Measurements from ENCODE around the gene YJEFN3. TPM values are rescaled to one million over a fixed set of nuclear protein-coding genes. Genes with fewer than 3 reads are reported as not detected.

Gene YJEFN3
- total and polyA plus RNA-seq, 2 of the 8 experiments (the other 6 are each of a cell fraction or from before 2014, with no cell fraction given): 5.7 to 9.4 TPM

DNA sequence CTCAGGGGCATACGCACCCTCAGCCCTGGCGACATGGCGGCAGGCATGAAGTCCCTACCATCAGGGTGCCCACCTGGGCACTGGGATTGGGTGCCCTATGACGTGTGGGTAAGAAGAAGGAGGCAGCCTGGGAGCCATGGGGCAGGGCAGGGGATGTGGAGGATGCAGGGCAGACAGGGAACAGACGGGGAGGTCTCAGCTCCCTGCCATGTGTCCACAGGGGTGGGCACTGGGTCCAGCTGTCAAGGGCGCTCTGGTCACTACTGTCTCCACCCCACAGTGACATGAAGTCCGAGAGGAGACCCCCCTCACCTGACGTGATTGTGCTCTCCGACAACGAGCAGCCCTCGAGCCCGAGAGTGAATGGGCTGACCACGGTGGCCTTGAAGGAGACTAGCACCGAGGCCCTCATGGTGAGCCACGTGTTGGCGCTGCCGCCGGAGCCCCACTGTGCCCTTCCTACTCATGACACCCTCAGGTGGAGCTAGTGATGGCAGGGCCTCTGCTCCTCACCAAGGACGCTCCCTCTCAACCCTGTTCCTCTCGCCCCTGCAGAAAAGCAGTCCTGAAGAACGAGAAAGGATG lies 36.6 kb upstream of the YJEFN3 start:
- H3K4me1 ChIP-seq (replicated peaks in 1 of 4; ENCODE audit: control insufficient read depth in 3 of 4, insufficient read depth in 4 of 4, low read length in 3 of 4): peaks cover 11 to 22% (median 15%) of the 10 kb centered on the region in 4 experiments
- CTCF ChIA-PET (ENCODE audit: partially characterized antibody): interaction anchor here (0.6 to 9.8 kb wide), 18 partner anchors 11 to 971 kb away, joined by 3 to 146 read pairs (median 8); partner anchors contain the start of genes ELL and GATAD2A
- H2BK5ac ChIP-seq (ENCODE audit: low read depth, low read length): no peak overlapping the region; the same call in 1 of the 2 replicates
- no peak overlapping the region for H3K18ac ChIP-seq (ENCODE audit: extremely low read depth, low read length)
- DNase-seq (ENCODE audit: low read depth in 1 of 2, low spot score in 2 of 2) (no peak), FAIRE-seq (no peak)
- H2BK12ac ChIP-seq (ENCODE audit: low read depth, low read length): no peak overlapping the region
- H3K23ac ChIP-seq (ENCODE audit: insufficient read length): no peak overlapping the region
- no peak overlapping the region for H3K4ac ChIP-seq (replicated peaks; ENCODE audit: insufficient read length, low read depth, low read length)
- no peaks in the 10 kb centered on the region for H3K9me3 ChIP-seq (ENCODE audit: insufficient read depth in 2 of 2, low read depth in 1 of 2, low read length in 1 of 2)
- H3K4me2 ChIP-seq (ENCODE audit: insufficient read depth in 1 of 2, low read depth in 2 of 2, low read length in 2 of 2): no peak overlapping the region
- no peak overlapping the region for H2AK5ac ChIP-seq (ENCODE audit: low read depth, low read length)
- no peak overlapping the region; a peak in 1 of 7 replicates for H3K9ac ChIP-seq (replicated peaks in 1 of 4; ENCODE audit: extremely low read depth in 1 of 4, low read depth in 3 of 4, low read length in 3 of 4)
- H4K5ac ChIP-seq (ENCODE audit: insufficient read length, low read depth, low read length): no peak overlapping the region
- peaks cover 12% of the 10 kb centered on the region; the same call in 1 of the 2 replicates for H3K79me1 ChIP-seq (ENCODE audit: low read depth, low read length)
- no peak overlapping the region for H2BK20ac ChIP-seq (ENCODE audit: low read length)
- no peak overlapping the region; the same call in 1 of the 2 replicates for H4K8ac ChIP-seq (ENCODE audit: extremely low read depth, insufficient read depth, low read length)
- H2BK15ac ChIP-seq (ENCODE audit: low read length): no peak overlapping the region
- POLR2A ChIA-PET (ENCODE audit: partially characterized antibody): no interaction called here
- H3K56ac ChIP-seq (replicated peaks; ENCODE audit: insufficient read length, low read depth, low read length): no peak overlapping the region
- no peak overlapping the region for H3K14ac ChIP-seq (ENCODE audit: insufficient read length)
- no peak overlapping the region for H4K91ac ChIP-seq (replicated peaks; ENCODE audit: insufficient read length, low read length)
- 93% methylated on average over 20 of the region's 21 CpGs; no CpG with 5 or more reads in 1 of the 2 experiments for WGBS, 2 experiments (ENCODE audit: extremely low coverage in 1 of 2, insufficient coverage in 1 of 2, insufficient read length in 1 of 2, insufficient replicate concordance in 2 of 2, low coverage in 1 of 2, low lambda C conversion rate in 2 of 2, missing lambda C conversion rate in 1 of 2)
- peaks cover 9 to 31% (median 26%) of the 10 kb centered on the region in 4 experiments; a peak in 7 of 8 replicates for H3K36me3 ChIP-seq (ENCODE audit: control insufficient read depth in 2 of 4, insufficient read depth in 4 of 4, low read length in 3 of 4)
- peaks cover 10 to 18% of the 10 kb centered on the region in 2 experiments for H4K20me1 ChIP-seq (replicated peaks in 1 of 2; ENCODE audit: control insufficient read depth in 1 of 2, insufficient read depth in 2 of 2, low read length in 2 of 2)
- H2BK120ac ChIP-seq (replicated peaks; ENCODE audit: low read depth, low read length): no peak overlapping the region
- peaks cover 0 to 36% of the 10 kb centered on the region in 2 experiments; a peak in 2 of 4 replicates for H3K79me2 ChIP-seq (ENCODE audit: control insufficient read depth in 1 of 2, insufficient read depth in 2 of 2, low read length in 2 of 2)
- no peaks in the 10 kb centered on the region for H3K23me2 ChIP-seq (ENCODE audit: low read depth, low read length)
- no peak overlapping the region for H2AFZ ChIP-seq (ENCODE audit: low read length)
- H3K4me3 ChIP-seq (ENCODE audit: extremely low read depth in 1 of 4, insufficient read depth in 2 of 4, low read depth in 3 of 4, low read length in 4 of 4): no peak overlapping the region
- no peak overlapping the region; the same call in 1 of the 2 replicates for H3K27ac ChIP-seq (ENCODE audit: low read depth, low read length)
- H3K27me3 ChIP-seq (replicated peaks in 1 of 4; ENCODE audit: control insufficient read depth in 3 of 4, extremely low read depth in 1 of 4, insufficient read depth in 3 of 4, low read length in 3 of 4): no peaks in the 10 kb centered on the region
- TF ChIP-seq, protein P1, sequence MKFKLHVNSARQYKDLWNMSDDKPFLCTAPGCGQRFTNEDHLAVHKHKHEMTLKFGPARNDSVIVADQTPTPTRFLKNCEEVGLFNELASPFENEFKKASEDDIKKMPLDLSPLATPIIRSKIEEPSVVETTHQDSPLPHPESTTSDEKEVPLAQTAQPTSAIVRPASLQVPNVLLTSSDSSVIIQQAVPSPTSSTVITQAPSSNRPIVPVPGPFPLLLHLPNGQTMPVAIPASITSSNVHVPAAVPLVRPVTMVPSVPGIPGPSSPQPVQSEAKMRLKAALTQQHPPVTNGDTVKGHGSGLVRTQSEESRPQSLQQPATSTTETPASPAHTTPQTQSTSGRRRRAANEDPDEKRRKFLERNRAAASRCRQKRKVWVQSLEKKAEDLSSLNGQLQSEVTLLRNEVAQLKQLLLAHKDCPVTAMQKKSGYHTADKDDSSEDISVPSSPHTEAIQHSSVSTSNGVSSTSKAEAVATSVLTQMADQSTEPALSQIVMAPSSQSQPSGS (IDR thresholded peaks at IDR 0.05; ENCODE audit: low read length): no peak
- TF ChIP-seq GTF2F1 (IDR thresholded peaks at IDR 0.05; ENCODE audit: borderline replicate concordance, low read depth, low read length) (no peak), SAP30 (IDR thresholded peaks at IDR 0.05; ENCODE audit: insufficient read depth, insufficient replicate concordance, low read length) (no peak), GABPA (IDR thresholded peaks at IDR 0.05; ENCODE audit: borderline replicate concordance, insufficient read depth, low read length) (no peak), YY1 (IDR thresholded peaks at IDR 0.05; ENCODE audit: low read depth, low read length) (no peak), NANOG (IDR thresholded peaks at IDR 0.05; ENCODE audit: insufficient read depth, low read depth, low read length, poor library complexity, severe bottlenecking) (no peak), CHD1 (IDR thresholded peaks at IDR 0.05; ENCODE audit: low read depth, low read length) (no peak), TAF1 (IDR thresholded peaks at IDR 0.05; ENCODE audit: low read depth, low read length) (no peak)
- TF ChIP-seq, protein P2, sequence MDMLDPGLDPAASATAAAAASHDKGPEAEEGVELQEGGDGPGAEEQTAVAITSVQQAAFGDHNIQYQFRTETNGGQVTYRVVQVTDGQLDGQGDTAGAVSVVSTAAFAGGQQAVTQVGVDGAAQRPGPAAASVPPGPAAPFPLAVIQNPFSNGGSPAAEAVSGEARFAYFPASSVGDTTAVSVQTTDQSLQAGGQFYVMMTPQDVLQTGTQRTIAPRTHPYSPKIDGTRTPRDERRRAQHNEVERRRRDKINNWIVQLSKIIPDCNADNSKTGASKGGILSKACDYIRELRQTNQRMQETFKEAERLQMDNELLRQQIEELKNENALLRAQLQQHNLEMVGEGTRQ (IDR thresholded peaks at IDR 0.05; ENCODE audit: low read length): no peak

All from H1 (cell line).